HFFc6 (cell line): Measurements from ENCODE around the gene JAG1. TPM values are rescaled to one million over a fixed set of nuclear protein-coding genes. Genes with fewer than 3 reads are reported as not detected.

Experiments
- DNase-seq: peaks from one replicate; pipeline ENCODE4 v3.0.0-alpha.2; 2018
- H3K27ac Mint-ChIP-seq: 2 replicates; pipeline ENCODE4 v1.8.0; 2020; ENCODE audit warnings: mild to moderate bottlenecking, mixed read lengths
- H3K27me3 Mint-ChIP-seq: 2 replicates; pipeline ENCODE4 v1.8.0; 2021; ENCODE audit warnings: mild to moderate bottlenecking, moderate library complexity, mixed read lengths; ENCODE audit not compliant: insufficient read depth
- H3K36me3 Mint-ChIP-seq: 2 replicates; pipeline ENCODE4 v1.8.0; 2021; ENCODE audit warnings: low read depth, mixed read lengths
- H3K4me1 Mint-ChIP-seq: 2 replicates; pipeline ENCODE4 v1.8.0; 2020; ENCODE audit warnings: low read depth, mixed read lengths
- H3K4me3 Mint-ChIP-seq: 2 replicates; pipeline ENCODE4 v1.8.0; 2020; ENCODE audit warnings: mild to moderate bottlenecking, moderate library complexity, mixed read lengths
- H3K9me3 Mint-ChIP-seq: 2 replicates; pipeline ENCODE4 v1.8.0; 2020; ENCODE audit warnings: mild to moderate bottlenecking, mixed read lengths
- total RNA-seq, 6 experiments: library from RNA; stranded (reverse); fragmentation: NEBNext Ultra II Directional; extraction: Animal tissue kit (Norgen Biotek cat#: 25700); gene quantifications; 2 replicates in 1 of 6; 3 replicates in 5 of 6; pipeline ENCODE4 v1.2.3, GENCODE V29; 2021
- TF ChIP-seq, protein P1 (sequence below): fragments of 200-600 bp; sonication (generic); IDR thresholded peaks from 2 replicates; pipeline ENCODE4 v1.5.0; 2021; ENCODE audit warnings: antibody characterized with exemption, mild to moderate bottlenecking

Gene JAG1
- total RNA-seq, 6 experiments from 2014 or later, result 3.0 to 9.3 (median 8.2) TPM

DNA sequence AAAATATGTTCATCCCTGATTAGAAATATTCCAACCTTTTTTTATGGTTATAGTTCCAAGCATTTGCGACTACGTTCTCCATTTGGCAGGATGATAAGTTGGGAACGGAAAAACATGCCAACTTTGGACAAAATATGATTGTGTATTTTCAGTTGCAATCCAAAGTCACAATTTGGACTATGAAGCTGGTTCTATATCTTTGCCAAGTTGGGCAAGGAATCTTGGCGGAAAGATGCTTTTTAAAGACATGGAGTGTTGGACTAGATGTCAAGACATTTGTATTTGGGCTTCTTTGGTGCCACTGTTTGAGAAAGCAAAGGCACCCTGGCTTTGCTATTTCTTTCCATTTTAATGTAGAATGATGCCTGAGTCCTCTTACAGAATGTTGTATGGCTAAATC is 33.3 kb upstream of the JAG1 start:
- no peak overlapping the region for H3K4me3 Mint-ChIP-seq
- peaks cover 8% of the 10 kb centered on the region; the same call in 1 of the 2 replicates for H3K9me3 Mint-ChIP-seq
- no peak overlapping the region for H3K27ac Mint-ChIP-seq
- no peaks in the 10 kb centered on the region for H3K36me3 Mint-ChIP-seq
- H3K4me1 Mint-ChIP-seq, result peaks cover 9% of the 10 kb centered on the region
- TF ChIP-seq, protein P1, sequence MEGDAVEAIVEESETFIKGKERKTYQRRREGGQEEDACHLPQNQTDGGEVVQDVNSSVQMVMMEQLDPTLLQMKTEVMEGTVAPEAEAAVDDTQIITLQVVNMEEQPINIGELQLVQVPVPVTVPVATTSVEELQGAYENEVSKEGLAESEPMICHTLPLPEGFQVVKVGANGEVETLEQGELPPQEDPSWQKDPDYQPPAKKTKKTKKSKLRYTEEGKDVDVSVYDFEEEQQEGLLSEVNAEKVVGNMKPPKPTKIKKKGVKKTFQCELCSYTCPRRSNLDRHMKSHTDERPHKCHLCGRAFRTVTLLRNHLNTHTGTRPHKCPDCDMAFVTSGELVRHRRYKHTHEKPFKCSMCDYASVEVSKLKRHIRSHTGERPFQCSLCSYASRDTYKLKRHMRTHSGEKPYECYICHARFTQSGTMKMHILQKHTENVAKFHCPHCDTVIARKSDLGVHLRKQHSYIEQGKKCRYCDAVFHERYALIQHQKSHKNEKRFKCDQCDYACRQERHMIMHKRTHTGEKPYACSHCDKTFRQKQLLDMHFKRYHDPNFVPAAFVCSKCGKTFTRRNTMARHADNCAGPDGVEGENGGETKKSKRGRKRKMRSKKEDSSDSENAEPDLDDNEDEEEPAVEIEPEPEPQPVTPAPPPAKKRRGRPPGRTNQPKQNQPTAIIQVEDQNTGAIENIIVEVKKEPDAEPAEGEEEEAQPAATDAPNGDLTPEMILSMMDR, result no peak
- H3K27me3 Mint-ChIP-seq, result no peaks in the 10 kb centered on the region; the same call in 1 of the 2 replicates
- no peak for DNase-seq

GRCh38 chr20:10706460-10706811 is 32.6 kb upstream of the JAG1 start:
- DNase-seq, result no peak
- Mint-ChIP-seq H3K27ac (no peak overlapping the region), H3K4me1 (peaks cover 9% of the 10 kb centered on the region), H3K36me3 (no peaks in the 10 kb centered on the region), H3K27me3 (no peaks in the 10 kb centered on the region; the same call in 1 of the 2 replicates), H3K4me3 (no peak overlapping the region), H3K9me3 (peaks cover 8% of the 10 kb centered on the region; the same call in 1 of the 2 replicates)
- TF ChIP-seq, protein P1, result no peak

DNA sequence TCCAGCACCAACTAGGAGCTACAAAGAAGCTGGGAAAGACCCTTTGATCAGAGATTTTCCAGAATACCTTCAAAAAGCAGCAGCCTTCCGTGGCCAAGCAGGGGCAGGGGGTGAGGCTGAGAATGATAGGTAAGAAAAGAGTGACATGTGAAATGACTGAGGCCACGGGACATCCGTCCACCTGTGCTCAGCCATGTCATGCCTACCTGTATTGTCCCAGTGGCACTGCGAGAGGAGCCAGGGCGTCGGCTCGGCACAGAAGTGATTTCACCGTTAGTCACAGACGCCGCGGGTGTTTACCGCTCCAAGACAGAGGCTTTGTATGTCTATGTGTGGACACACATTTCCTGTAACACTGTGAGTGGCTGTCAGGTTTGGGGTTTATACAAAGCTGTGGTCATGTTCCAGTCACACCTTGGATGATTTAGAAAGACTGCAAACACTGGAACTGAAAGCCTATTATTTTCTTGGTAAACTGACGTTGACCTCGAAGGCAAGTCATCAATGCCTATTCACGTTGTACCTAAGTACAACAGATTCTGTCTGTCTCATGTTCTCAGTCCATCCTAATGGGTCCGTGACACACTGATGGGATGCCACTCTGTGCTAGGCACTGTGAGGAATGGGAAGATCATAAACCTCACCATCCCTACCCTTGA is 32.1 kb upstream of the JAG1 start:
- no peaks in the 10 kb centered on the region for H3K36me3 Mint-ChIP-seq
- H3K9me3 Mint-ChIP-seq, result peaks cover 8% of the 10 kb centered on the region; the same call in 1 of the 2 replicates
- H3K4me3 Mint-ChIP-seq, result no peak overlapping the region
- DNase-seq, result no peak
- peaks cover 9% of the 10 kb centered on the region for H3K4me1 Mint-ChIP-seq
- no peak overlapping the region for H3K27ac Mint-ChIP-seq
- H3K27me3 Mint-ChIP-seq, result no peaks in the 10 kb centered on the region; the same call in 1 of the 2 replicates
- TF ChIP-seq, protein P1, result no peak

GRCh38 chr20:10701607-10702006 is 27.8 kb upstream of the JAG1 start:
- DNase-seq, result no peak
- H3K4me1 Mint-ChIP-seq, result no peaks in the 10 kb centered on the region
- H3K9me3 Mint-ChIP-seq, result peaks cover 8% of the 10 kb centered on the region; the same call in 1 of the 2 replicates
- no peak overlapping the region for H3K27ac Mint-ChIP-seq
- no peaks in the 10 kb centered on the region for H3K36me3 Mint-ChIP-seq
- TF ChIP-seq, protein P1, result peak; percentile 49; the same call in 1 of the 2 replicates
- no peaks in the 10 kb centered on the region; the same call in none of the 2 replicates for H3K27me3 Mint-ChIP-seq
- H3K4me3 Mint-ChIP-seq, result no peak overlapping the region

- H3K27me3 Mint-ChIP-seq, result peaks cover 10% of the 10 kb centered on the region
- H3K9me3 Mint-ChIP-seq, result peaks cover 8% of the 10 kb centered on the region; the same call in 1 of the 2 replicates
- no peak for DNase-seq
- no peak overlapping the region for H3K27ac Mint-ChIP-seq
- no peaks in the 10 kb centered on the region for H3K4me1 Mint-ChIP-seq
- TF ChIP-seq, protein P1, result no peak
- no peaks in the 10 kb centered on the region for H3K36me3 Mint-ChIP-seq
- H3K4me3 Mint-ChIP-seq, result no peak overlapping the region
Observed at GRCh38 chr20:10699941-10700340, 26.1 kb upstream of the JAG1 start.
